ENCODE measurements around the gene SAMD8.

The SAMD8 gene

DNA sequence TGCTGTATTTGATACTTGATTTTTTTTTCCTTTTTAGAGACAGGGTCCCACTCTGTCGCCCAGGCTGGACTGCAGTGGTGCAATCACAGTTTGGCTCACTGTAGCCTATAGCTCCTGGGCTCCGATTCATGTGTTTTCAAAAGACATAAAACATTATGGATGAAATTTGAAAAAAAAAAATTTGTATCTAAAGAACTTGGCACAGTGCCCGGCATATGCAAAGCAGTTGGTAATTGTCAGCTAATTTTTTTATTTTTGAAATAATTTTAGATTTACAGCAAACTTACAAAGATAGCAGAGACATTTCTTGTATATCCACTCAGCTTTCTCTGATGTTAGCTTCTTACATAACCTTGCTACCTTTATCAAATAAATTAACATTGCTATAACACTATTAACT is 20.3 kb upstream of the SAMD8 start:
- no peak overlapping the region for H3K18ac ChIP-seq (ENCODE audit: low read length)
- no peak overlapping the region for H3K4me2 ChIP-seq (ENCODE audit: insufficient read depth, low read length, poor library complexity, severe bottlenecking)
- H3K9ac ChIP-seq (ENCODE audit: low read depth, low read length, poor library complexity) = no peak overlapping the region
- H3K27ac ChIP-seq (replicated peaks; ENCODE audit: low read length) = no peak overlapping the region
- no peak overlapping the region for H3K14ac ChIP-seq (ENCODE audit: low read length)
- DNase-seq (ENCODE audit: low spot score) = no peak
- no peaks in the 10 kb centered on the region for H3K79me1 ChIP-seq (ENCODE audit: low read depth, low read length)
- no peak overlapping the region for H2BK12ac ChIP-seq (ENCODE audit: low read length)
- H3K4ac ChIP-seq (ENCODE audit: low read length) = no peak overlapping the region
- no peaks in the 10 kb centered on the region for H3K27me3 ChIP-seq (ENCODE audit: control insufficient read depth in 3 of 3, insufficient read depth in 3 of 3, low read depth in 1 of 3, low read length in 3 of 3)
- no peak overlapping the region for H3K23ac ChIP-seq (ENCODE audit: low read depth, low read length, poor library complexity)
- H2AK5ac ChIP-seq (ENCODE audit: low read depth, low read length) = no peak overlapping the region
- H4K8ac ChIP-seq (ENCODE audit: low read depth, low read length) = no peak overlapping the region
- no peak overlapping the region for H2BK15ac ChIP-seq (ENCODE audit: low read length)
- no CpG with 5 or more reads among the region's 3 CpGs for whole genome bisulfite sequencing, 2 donors (ENCODE audit: extremely low coverage in 2 of 2, insufficient read length in 2 of 2, insufficient replicate concordance in 1 of 2)
- H2BK5ac ChIP-seq (ENCODE audit: low read length) = no peak overlapping the region
- no peak overlapping the region for H2AFZ ChIP-seq (ENCODE audit: low read length)
- no peaks in the 10 kb centered on the region for H3K36me3 ChIP-seq (replicated peaks in 1 of 2; ENCODE audit: control insufficient read depth in 2 of 2, insufficient read depth in 2 of 2, low read length in 2 of 2)
- H3K4me3 ChIP-seq (ENCODE audit: low read length in 2 of 2) = no peak overlapping the region
- peaks cover 4 to 10% of the 10 kb centered on the region in 2 donors for H3K4me1 ChIP-seq (ENCODE audit: control insufficient read depth in 2 of 2, insufficient read depth in 1 of 2, low read depth in 1 of 2, low read length in 2 of 2)
- no peak overlapping the region for H2BK120ac ChIP-seq (ENCODE audit: low read depth, low read length)
- H4K91ac ChIP-seq (ENCODE audit: low read depth, low read length, poor library complexity) = no peak overlapping the region
- no peaks in the 10 kb centered on the region for H3K9me3 ChIP-seq (replicated peaks in 1 of 2; ENCODE audit: control insufficient read depth in 2 of 2, insufficient read depth in 1 of 2, low read depth in 1 of 2, low read length in 2 of 2)

DNA sequence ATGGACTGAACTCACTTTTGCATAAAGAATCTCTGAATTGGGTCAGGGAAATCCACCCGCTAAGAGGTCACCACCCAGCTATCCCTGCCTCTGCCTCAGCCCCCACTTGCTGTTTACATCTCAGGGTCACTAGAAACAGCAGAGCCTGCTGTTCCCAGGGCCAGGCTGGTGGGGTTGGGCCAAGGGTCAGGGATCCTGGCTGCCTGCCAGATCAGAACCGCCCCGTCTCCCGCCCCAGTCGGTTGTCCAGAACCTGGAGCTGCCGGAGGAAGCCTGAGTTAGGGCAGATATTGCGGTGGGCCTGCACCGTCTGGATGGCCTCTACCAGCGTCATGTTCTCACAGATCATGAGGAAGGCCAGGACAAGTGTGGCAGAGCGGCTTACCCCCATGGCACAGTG is 17.0 kb upstream of the SAMD8 start:
- WGBS, 2 donors (ENCODE audit: extremely low coverage in 2 of 2, insufficient read length in 2 of 2, insufficient replicate concordance in 1 of 2) = no CpG with 5 or more reads among the region's 10 CpGs
- Histone ChIP-seq H2BK15ac (ENCODE audit: low read length) (no peak overlapping the region), H3K27me3 (ENCODE audit: control insufficient read depth in 3 of 3, insufficient read depth in 3 of 3, low read depth in 1 of 3, low read length in 3 of 3) (no peaks in the 10 kb centered on the region), H3K14ac (ENCODE audit: low read length) (peak overlapping the region; percentile 9), H3K4me2 (ENCODE audit: insufficient read depth, low read length, poor library complexity, severe bottlenecking) (no peak overlapping the region), H3K9me3 (replicated peaks in 1 of 2; ENCODE audit: control insufficient read depth in 2 of 2, insufficient read depth in 1 of 2, low read depth in 1 of 2, low read length in 2 of 2) (no peaks in the 10 kb centered on the region), H4K8ac (ENCODE audit: low read depth, low read length) (no peak overlapping the region), H2AFZ (ENCODE audit: low read length) (no peak overlapping the region), H4K91ac (ENCODE audit: low read depth, low read length, poor library complexity) (no peak overlapping the region), H3K18ac (ENCODE audit: low read length) (peak overlapping the region; percentile 3), H2AK5ac (ENCODE audit: low read depth, low read length) (peak overlapping the region; percentile 32), H3K36me3 (replicated peaks in 1 of 2; ENCODE audit: control insufficient read depth in 2 of 2, insufficient read depth in 2 of 2, low read length in 2 of 2) (no peaks in the 10 kb centered on the region), H2BK120ac (ENCODE audit: low read depth, low read length) (peak overlapping the region; percentile 16), H3K79me1 (ENCODE audit: low read depth, low read length) (no peaks in the 10 kb centered on the region), H3K4me1 (ENCODE audit: control insufficient read depth in 2 of 2, insufficient read depth in 1 of 2, low read depth in 1 of 2, low read length in 2 of 2) (no peaks in the 10 kb centered on the region), H2BK12ac (ENCODE audit: low read length) (no peak overlapping the region), H3K4ac (ENCODE audit: low read length) (no peak overlapping the region), H3K27ac (replicated peaks; ENCODE audit: low read length) (no peak overlapping the region), H3K9ac (ENCODE audit: low read depth, low read length, poor library complexity) (no peak overlapping the region), H3K23ac (ENCODE audit: low read depth, low read length, poor library complexity) (peak overlapping the region; percentile 46), H3K4me3 (ENCODE audit: low read length in 2 of 2) (peak overlapping the region in 1 of 2 donors; percentile 32), H2BK5ac (ENCODE audit: low read length) (no peak overlapping the region)
- no peak for DNase-seq (ENCODE audit: low spot score)

DNA sequence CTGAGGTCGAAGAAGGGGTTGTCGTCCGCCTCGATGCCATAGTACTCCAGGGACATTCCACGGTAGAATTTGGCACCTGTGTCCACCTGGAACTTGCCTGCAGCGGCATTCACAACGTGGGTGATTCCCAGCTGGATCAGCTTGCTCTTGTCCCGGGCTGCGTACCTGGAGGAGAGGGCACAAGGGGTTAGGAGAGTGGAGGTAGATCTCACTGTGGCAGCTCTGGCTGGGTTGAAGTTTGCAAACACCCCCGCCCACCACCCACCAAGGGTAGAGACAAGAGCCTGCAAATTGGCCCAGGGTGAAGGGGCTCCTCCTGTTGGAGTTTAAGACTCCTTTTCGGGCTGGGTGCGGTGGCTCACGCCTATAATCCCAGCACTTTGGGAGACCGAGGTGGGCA is 15.8 kb upstream of the SAMD8 start:
- Histone ChIP-seq H3K36me3 (replicated peaks in 1 of 2; ENCODE audit: control insufficient read depth in 2 of 2, insufficient read depth in 2 of 2, low read length in 2 of 2) (no peaks in the 10 kb centered on the region), H2BK120ac (ENCODE audit: low read depth, low read length) (no peak overlapping the region), H3K27ac (replicated peaks; ENCODE audit: low read length) (no peak overlapping the region), H2BK15ac (ENCODE audit: low read length) (peak overlapping the region; percentile 54), H3K27me3 (ENCODE audit: control insufficient read depth in 3 of 3, insufficient read depth in 3 of 3, low read depth in 1 of 3, low read length in 3 of 3) (no peaks in the 10 kb centered on the region), H3K4ac (ENCODE audit: low read length) (no peak overlapping the region), H2BK5ac (ENCODE audit: low read length) (no peak overlapping the region), H2BK12ac (ENCODE audit: low read length) (no peak overlapping the region), H4K8ac (ENCODE audit: low read depth, low read length) (no peak overlapping the region), H3K9ac (ENCODE audit: low read depth, low read length, poor library complexity) (no peak overlapping the region), H3K9me3 (replicated peaks in 1 of 2; ENCODE audit: control insufficient read depth in 2 of 2, insufficient read depth in 1 of 2, low read depth in 1 of 2, low read length in 2 of 2) (no peaks in the 10 kb centered on the region), H2AFZ (ENCODE audit: low read length) (no peak overlapping the region), H3K79me1 (ENCODE audit: low read depth, low read length) (no peaks in the 10 kb centered on the region), H3K14ac (ENCODE audit: low read length) (no peak overlapping the region), H3K4me1 (ENCODE audit: control insufficient read depth in 2 of 2, insufficient read depth in 1 of 2, low read depth in 1 of 2, low read length in 2 of 2) (peaks cover 6% of the 10 kb centered on the region in 2 donors), H3K18ac (ENCODE audit: low read length) (no peak overlapping the region), H3K23ac (ENCODE audit: low read depth, low read length, poor library complexity) (peak overlapping the region; percentile 66), H3K4me2 (ENCODE audit: insufficient read depth, low read length, poor library complexity, severe bottlenecking) (no peak overlapping the region), H3K4me3 (ENCODE audit: low read length in 2 of 2) (no peak overlapping the region), H4K91ac (ENCODE audit: low read depth, low read length, poor library complexity) (no peak overlapping the region), H2AK5ac (ENCODE audit: low read depth, low read length) (no peak overlapping the region)
- no CpG with 5 or more reads among the region's 14 CpGs for whole genome bisulfite sequencing, 2 donors (ENCODE audit: extremely low coverage in 2 of 2, insufficient read length in 2 of 2, insufficient replicate concordance in 1 of 2)
- DNase-seq (ENCODE audit: low spot score) = no peak

DNA sequence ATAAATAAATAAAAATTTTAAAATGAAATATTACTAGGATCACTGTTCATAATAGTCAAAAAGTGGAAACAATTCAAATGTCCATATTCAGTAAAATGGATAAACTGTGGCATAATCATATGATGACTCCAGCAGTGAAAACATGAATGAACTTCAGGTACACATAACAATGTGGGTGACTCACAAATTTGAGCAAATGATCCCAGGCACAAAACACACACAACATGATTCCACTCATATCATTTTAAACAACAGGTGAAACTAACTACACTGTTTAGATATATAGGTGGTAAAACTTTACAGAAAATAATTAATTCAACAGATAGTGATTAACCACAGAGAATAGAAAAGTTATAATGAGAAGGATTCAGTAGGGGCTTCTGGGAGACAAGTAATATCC is 14.7 kb upstream of the SAMD8 start:
- no peak overlapping the region for H3K14ac ChIP-seq (ENCODE audit: low read length)
- no peak overlapping the region for H2BK5ac ChIP-seq (ENCODE audit: low read length)
- H3K4me3 ChIP-seq (ENCODE audit: low read length in 2 of 2) = no peak overlapping the region

More for the DNA sequence above, 14.7 kb upstream of the SAMD8 start:
- H3K79me1 ChIP-seq (ENCODE audit: low read depth, low read length) = no peaks in the 10 kb centered on the region
- H3K9me3 ChIP-seq (replicated peaks in 1 of 2; ENCODE audit: control insufficient read depth in 2 of 2, insufficient read depth in 1 of 2, low read depth in 1 of 2, low read length in 2 of 2) = no peaks in the 10 kb centered on the region
- H2BK120ac ChIP-seq (ENCODE audit: low read depth, low read length) = no peak overlapping the region
- no peak overlapping the region for H2BK12ac ChIP-seq (ENCODE audit: low read length)
- no peak overlapping the region for H2AFZ ChIP-seq (ENCODE audit: low read length)
- no peaks in the 10 kb centered on the region for H3K36me3 ChIP-seq (replicated peaks in 1 of 2; ENCODE audit: control insufficient read depth in 2 of 2, insufficient read depth in 2 of 2, low read length in 2 of 2)
- H4K91ac ChIP-seq (ENCODE audit: low read depth, low read length, poor library complexity) = no peak overlapping the region
- no peaks in the 10 kb centered on the region for H3K27me3 ChIP-seq (ENCODE audit: control insufficient read depth in 3 of 3, insufficient read depth in 3 of 3, low read depth in 1 of 3, low read length in 3 of 3)
- no peak overlapping the region for H3K23ac ChIP-seq (ENCODE audit: low read depth, low read length, poor library complexity)
- H3K18ac ChIP-seq (ENCODE audit: low read length) = no peak overlapping the region
- no peak overlapping the region for H3K27ac ChIP-seq (replicated peaks; ENCODE audit: low read length)
- H4K8ac ChIP-seq (ENCODE audit: low read depth, low read length) = no peak overlapping the region
- DNase-seq (ENCODE audit: low spot score) = no peak
- no peak overlapping the region for H2BK15ac ChIP-seq (ENCODE audit: low read length)
- no peak overlapping the region for H3K4ac ChIP-seq (ENCODE audit: low read length)
- no peak overlapping the region for H3K4me2 ChIP-seq (ENCODE audit: insufficient read depth, low read length, poor library complexity, severe bottlenecking)
- H3K4me1 ChIP-seq (ENCODE audit: control insufficient read depth in 2 of 2, insufficient read depth in 1 of 2, low read depth in 1 of 2, low read length in 2 of 2) = peaks cover 9 to 11% of the 10 kb centered on the region in 2 donors
- no peak overlapping the region for H2AK5ac ChIP-seq (ENCODE audit: low read depth, low read length)
- H3K9ac ChIP-seq (ENCODE audit: low read depth, low read length, poor library complexity) = no peak overlapping the region
